NT2/D1 (cell line): Measurements from ENCODE around the gene PHACTR3.

Experiments
- DNase-seq: peaks from one replicate; pipeline ENCODE4 v3.0.0-alpha.2; 2011; ENCODE audit warnings: low read depth, low spot score
- H3K27me3 ChIP-seq: 2 replicates; pipeline ENCODE4 v1.6.0; 2011; ENCODE audit warnings: mild to moderate bottlenecking; ENCODE audit not compliant: insufficient read length, insufficient read depth
- H3K36me3 ChIP-seq: 2 replicates; pipeline ENCODE4 v1.6.1; 2011; ENCODE audit warnings: mild to moderate bottlenecking, low read length, mixed read lengths; ENCODE audit not compliant: insufficient read depth, insufficient read length
- H3K4me1 ChIP-seq: 2 replicates; pipeline ENCODE4 v1.5.1; 2011; ENCODE audit not compliant: insufficient read depth, insufficient read length
- H3K4me3 ChIP-seq: 2 replicates; pipeline ENCODE4 v1.5.1; 2011; ENCODE audit warnings: low read depth; ENCODE audit not compliant: insufficient read length
- H3K9ac ChIP-seq: 2 replicates; pipeline ENCODE4 v1.6.0; 2011; ENCODE audit warnings: low read depth; ENCODE audit not compliant: insufficient read length
- H3K9me3 ChIP-seq: 2 replicates; pipeline ENCODE4 v1.5.1; 2011; ENCODE audit warnings: mild to moderate bottlenecking, low read length; ENCODE audit not compliant: insufficient read depth
- SUZ12 ChIP-seq: IDR thresholded peaks from 2 replicates; pipeline ENCODE4 v1.6.1; 2011; ENCODE audit not compliant: insufficient read length, insufficient read depth; ENCODE audit errors: extremely low read depth
- YY1 ChIP-seq: IDR thresholded peaks from 2 replicates; pipeline ENCODE4 v1.6.1; 2011; ENCODE audit not compliant: insufficient read length, insufficient read depth
- ZNF274 ChIP-seq: IDR thresholded peaks from 2 replicates; pipeline ENCODE4 v1.6.1; 2011; ENCODE audit warnings: mild to moderate bottlenecking, low read depth, low read length

Gene PHACTR3

DNA sequence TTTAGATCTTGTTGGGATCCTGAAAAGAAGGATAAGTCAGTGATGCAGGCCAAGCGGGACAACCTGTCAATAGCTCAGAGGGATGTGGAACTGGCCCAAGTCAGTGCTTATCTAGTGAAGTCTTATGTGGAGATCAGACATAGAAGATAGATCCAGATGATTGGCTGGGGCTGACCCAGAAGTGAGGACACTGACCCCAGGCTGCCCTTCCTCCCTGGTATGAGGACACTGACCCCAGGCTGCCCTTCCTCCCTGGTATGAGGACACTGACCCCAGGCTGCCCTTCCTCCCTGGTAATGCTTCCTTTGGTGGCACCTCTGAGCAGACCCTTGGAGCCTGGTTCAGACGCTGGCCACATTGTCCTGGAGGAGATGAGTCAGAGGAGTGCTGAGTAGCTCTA, 159.7 kb downstream of the PHACTR3 start:
- Histone ChIP-seq H3K4me3 (no peak overlapping the region), H3K27me3 (peaks cover 31% of the 10 kb centered on the region)

DNA sequence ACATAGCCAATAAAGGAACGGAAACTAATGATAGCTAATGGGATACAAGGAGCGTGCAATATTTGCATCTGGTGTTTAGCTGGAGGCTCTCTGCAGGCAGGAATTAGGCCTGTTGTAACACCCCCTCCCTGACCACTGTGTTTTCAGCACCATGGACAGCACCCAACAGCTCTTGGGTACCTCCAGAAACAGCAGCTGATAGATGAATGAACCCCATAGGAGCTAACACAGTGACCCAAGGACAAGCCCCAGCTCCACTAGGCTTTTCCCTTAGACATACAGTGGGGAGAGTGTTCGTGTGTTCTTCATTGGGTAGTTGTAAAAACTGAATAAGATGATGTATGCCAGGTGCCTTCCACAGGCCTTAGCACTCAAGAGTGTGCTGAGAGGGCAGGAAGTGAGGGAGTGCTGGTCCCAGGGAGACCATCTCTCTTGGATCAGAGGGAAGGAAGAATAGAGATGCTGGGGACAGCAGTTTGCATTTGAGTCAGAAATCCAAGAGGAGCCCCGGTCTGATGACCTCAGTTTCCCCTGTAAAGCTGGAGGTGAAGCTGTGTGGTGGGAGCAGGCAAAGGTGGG, 161.3 kb downstream of the PHACTR3 start:
- Histone ChIP-seq H3K9me3 (no peaks in the 10 kb centered on the region), H3K4me3 (no peak overlapping the region), H3K4me1 (no peaks in the 10 kb centered on the region), H3K36me3 (no peaks in the 10 kb centered on the region), H3K27me3 (peaks cover 31% of the 10 kb centered on the region), H3K9ac (no peak overlapping the region)
- no peak for DNase-seq
- no peak for TF ChIP-seq ZNF274
- TF ChIP-seq SUZ12 = no peak
- no peak for TF ChIP-seq YY1

More for the DNA sequence above, 159.7 kb downstream of the PHACTR3 start:
- Histone ChIP-seq H3K9ac (no peak overlapping the region), H3K36me3 (no peaks in the 10 kb centered on the region), H3K9me3 (no peaks in the 10 kb centered on the region), H3K4me1 (no peaks in the 10 kb centered on the region)
- no peak for DNase-seq
- TF ChIP-seq SUZ12 = no peak

DNA sequence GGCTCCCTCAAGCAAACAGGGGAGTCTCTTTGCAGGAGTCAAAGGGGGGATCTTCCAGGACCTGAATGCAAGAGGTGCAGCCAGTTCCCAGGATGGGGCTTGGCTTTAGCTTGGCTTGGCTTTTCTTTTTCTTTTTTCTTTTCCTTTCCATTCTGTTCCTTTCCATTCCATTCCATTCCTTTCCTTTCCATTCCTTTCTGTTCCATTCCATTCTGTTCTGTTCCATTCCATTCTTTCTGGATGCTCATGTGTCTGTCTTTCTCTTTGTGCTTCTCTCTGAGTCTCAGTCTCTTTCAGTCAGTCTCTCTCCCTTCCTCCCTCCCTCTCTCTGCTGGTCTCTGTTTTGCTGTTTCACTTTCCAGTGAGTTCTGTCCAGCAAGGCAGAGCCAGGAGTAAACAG, 163.3 kb downstream of the PHACTR3 start:
- H3K4me1 ChIP-seq = no peaks in the 10 kb centered on the region
- no peak overlapping the region for H3K4me3 ChIP-seq
- TF ChIP-seq SUZ12 (no peak), YY1 (no peak), ZNF274 (no peak)
- no peak for DNase-seq
- H3K9ac ChIP-seq = no peak overlapping the region
- peaks cover 29% of the 10 kb centered on the region for H3K27me3 ChIP-seq
- H3K9me3 ChIP-seq = no peaks in the 10 kb centered on the region
- no peaks in the 10 kb centered on the region for H3K36me3 ChIP-seq

DNA sequence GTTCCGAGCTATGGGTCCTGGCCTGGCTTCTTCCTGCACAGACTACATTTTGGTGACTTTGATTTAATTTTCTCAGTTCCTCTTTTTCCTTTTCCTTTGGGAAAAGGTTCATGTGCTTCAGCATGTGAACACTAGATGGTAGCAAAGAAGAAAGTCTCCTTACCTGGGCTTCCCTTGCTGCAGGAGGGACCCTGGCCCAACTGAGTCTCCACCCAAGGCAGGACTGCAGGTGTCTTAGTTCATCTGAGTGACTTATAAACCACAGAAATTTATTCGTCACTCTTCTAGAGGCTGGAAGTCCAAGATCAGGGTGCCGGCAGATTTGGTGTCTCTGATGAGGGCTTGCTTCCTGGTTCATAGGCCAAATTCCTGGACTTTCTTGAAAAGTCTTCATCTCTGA, 165.9 kb downstream of the PHACTR3 start:
- DNase-seq = no peak
- Histone ChIP-seq H3K9ac (no peak overlapping the region), H3K9me3 (no peaks in the 10 kb centered on the region), H3K27me3 (peaks cover 24% of the 10 kb centered on the region), H3K4me3 (no peak overlapping the region), H3K36me3 (no peaks in the 10 kb centered on the region), H3K4me1 (no peaks in the 10 kb centered on the region)
- TF ChIP-seq SUZ12 (no peak), YY1 (no peak), ZNF274 (no peak)

DNA sequence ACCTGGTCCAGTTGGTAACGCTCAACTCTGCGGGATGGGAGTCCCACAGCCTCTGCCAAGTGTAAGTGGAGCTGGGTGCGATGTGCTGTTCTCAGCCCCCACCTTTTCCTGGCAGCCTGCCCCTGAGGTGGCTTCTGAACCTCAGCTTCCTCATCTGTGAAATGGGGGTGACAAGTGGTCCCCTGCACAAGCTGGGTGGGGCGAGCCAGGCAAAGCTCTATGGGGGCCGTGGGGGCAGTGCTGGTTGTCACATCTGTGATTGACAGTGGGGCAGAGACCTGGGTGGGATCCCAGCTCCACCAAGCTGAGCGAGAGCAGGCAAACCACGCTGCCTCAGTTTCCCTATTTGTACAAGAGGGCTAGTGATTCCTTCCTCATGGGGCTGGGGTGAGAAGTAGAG, 166.5 kb downstream of the PHACTR3 start:
- peaks cover 24% of the 10 kb centered on the region for H3K27me3 ChIP-seq
- DNase-seq = no peak
- no peaks in the 10 kb centered on the region for H3K4me1 ChIP-seq
- H3K9me3 ChIP-seq = no peaks in the 10 kb centered on the region
- TF ChIP-seq YY1 (no peak), ZNF274 (no peak), SUZ12 (no peak)
- H3K4me3 ChIP-seq = no peak overlapping the region
- no peak overlapping the region for H3K9ac ChIP-seq
- no peaks in the 10 kb centered on the region for H3K36me3 ChIP-seq

DNA sequence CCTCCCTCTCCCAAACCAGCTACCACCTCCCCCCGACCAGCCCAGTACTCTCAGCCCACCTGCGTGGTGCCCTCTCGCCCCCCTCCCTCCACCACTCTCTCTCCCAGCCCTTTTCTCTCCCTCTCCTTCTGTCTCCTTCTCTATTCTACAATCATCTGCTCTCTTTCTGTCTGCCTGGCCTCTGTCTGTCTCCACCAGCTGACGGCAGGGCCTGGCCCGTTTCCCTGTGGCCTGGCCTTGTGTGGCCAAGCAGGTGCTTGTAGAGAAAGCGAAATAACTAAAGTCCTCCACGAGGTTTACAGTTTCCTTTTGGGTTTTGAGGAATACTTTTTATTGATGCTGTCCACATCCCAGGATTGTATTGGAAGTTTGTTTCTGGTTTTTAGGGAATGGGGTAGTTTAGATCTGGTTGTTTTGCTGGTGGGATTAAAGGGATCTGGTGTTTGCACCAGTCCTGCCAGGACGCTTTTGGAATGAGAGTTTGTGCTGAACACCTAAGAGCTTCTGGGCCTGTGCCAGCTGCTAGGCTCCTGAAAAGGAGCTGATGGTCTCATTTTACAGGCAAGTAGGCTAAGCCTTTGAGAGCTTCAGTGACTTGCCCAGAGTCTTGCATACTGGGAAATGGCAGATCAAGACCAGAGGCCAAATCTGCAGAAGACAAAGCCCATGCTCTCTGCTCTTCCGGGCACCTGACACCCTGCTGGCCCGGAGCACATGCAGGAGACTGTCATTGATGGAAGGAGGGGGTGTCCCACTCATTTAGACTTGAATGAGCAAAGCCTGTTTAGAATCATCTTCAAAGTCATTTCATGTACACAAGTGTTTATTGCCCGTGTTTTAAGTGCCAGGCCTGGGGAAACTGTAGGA, 167.4 kb downstream of the PHACTR3 start:
- H3K4me3 ChIP-seq = no peak overlapping the region
- no peak for TF ChIP-seq SUZ12
- no peak for TF ChIP-seq YY1
- TF ChIP-seq ZNF274 = no peak
- H3K36me3 ChIP-seq = no peaks in the 10 kb centered on the region
- no peak for DNase-seq
- H3K9ac ChIP-seq = no peak overlapping the region
- H3K9me3 ChIP-seq = no peaks in the 10 kb centered on the region
- no peaks in the 10 kb centered on the region for H3K4me1 ChIP-seq
- H3K27me3 ChIP-seq = peaks cover 20% of the 10 kb centered on the region

DNA sequence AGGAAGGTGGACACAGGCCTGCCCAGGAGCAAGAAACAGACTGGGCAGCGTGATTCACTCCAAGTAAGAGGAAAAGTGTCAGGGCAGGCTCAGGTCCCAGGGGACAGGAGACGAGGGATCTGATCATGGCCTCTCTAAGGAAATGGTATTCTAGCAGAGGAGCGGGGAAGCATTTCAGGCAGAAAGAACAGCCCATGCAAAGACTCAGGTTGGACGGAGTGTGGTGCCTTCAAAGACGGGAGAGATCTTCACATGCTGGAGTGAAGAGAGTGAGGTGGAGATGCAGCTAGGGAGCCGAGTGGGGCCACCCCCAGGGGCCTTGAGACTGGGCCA, 168.0 kb downstream of the PHACTR3 start:
- H3K4me3 ChIP-seq = no peak overlapping the region
- no peaks in the 10 kb centered on the region for H3K4me1 ChIP-seq
- H3K9me3 ChIP-seq = no peaks in the 10 kb centered on the region
- no peak for DNase-seq
- H3K27me3 ChIP-seq = peaks cover 14% of the 10 kb centered on the region
- no peaks in the 10 kb centered on the region for H3K36me3 ChIP-seq
- H3K9ac ChIP-seq = no peak overlapping the region
- TF ChIP-seq SUZ12 (no peak), ZNF274 (no peak), YY1 (no peak)
